ENCODE data around the gene GIMAP1. TPM values are rescaled to one million over a fixed set of nuclear protein-coding genes. Genes with fewer than 3 reads are reported as not detected.

Gene GIMAP1
- total RNA-seq, 4 donors from 2014 or later, result 6.6 to 13.0 (median 8.5) TPM

- H3K27me3 ChIP-seq, result no peaks in the 10 kb centered on the region
- intact Hi-C loops (cut with DNase I), result no loop called here
- no peak for DNase-seq (ENCODE audit: extremely low spot score)
- H3K4me3 ChIP-seq, result no peak overlapping the region
- no peaks in the 10 kb centered on the region for H3K9me3 ChIP-seq
- H3K27ac ChIP-seq (replicated peaks in 1 of 4), result no peak overlapping the region
- peaks cover 7 to 28% (median 26%) of the 10 kb centered on the region in 4 donors for H3K4me1 ChIP-seq
- 42% methylated on average over 2 of the region's 2 CpGs for WGBS
- no peaks in the 10 kb centered on the region for H3K36me3 ChIP-seq
- TF ChIP-seq POLR2A (IDR thresholded peaks at IDR 0.05; ENCODE audit: low read depth), result no peak
- TF ChIP-seq EP300 (IDR thresholded peaks at IDR 0.05), result no peak
- no peak for TF ChIP-seq POLR2AphosphoS5 (IDR thresholded peaks at IDR 0.05)
- TF ChIP-seq, protein P1, sequence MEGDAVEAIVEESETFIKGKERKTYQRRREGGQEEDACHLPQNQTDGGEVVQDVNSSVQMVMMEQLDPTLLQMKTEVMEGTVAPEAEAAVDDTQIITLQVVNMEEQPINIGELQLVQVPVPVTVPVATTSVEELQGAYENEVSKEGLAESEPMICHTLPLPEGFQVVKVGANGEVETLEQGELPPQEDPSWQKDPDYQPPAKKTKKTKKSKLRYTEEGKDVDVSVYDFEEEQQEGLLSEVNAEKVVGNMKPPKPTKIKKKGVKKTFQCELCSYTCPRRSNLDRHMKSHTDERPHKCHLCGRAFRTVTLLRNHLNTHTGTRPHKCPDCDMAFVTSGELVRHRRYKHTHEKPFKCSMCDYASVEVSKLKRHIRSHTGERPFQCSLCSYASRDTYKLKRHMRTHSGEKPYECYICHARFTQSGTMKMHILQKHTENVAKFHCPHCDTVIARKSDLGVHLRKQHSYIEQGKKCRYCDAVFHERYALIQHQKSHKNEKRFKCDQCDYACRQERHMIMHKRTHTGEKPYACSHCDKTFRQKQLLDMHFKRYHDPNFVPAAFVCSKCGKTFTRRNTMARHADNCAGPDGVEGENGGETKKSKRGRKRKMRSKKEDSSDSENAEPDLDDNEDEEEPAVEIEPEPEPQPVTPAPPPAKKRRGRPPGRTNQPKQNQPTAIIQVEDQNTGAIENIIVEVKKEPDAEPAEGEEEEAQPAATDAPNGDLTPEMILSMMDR (IDR thresholded peaks at IDR 0.05), result no peak
Observed at GRCh38 chr7:150751702-150752101, 35.3 kb downstream of the GIMAP1 start.

- WGBS, result 74% methylated on average over 6 of the region's 6 CpGs
- H3K4me1 ChIP-seq, result peaks cover 4 to 27% (median 25%) of the 10 kb centered on the region in 4 donors
- TF ChIP-seq POLR2AphosphoS5 (IDR thresholded peaks at IDR 0.05), result no peak
- no peak for TF ChIP-seq POLR2A (IDR thresholded peaks at IDR 0.05; ENCODE audit: low read depth)
- no peak for TF ChIP-seq EP300 (IDR thresholded peaks at IDR 0.05)
- TF ChIP-seq, protein P1 (IDR thresholded peaks at IDR 0.05), result no peak
- DNase-seq (ENCODE audit: extremely low spot score), result no peak
- no peaks in the 10 kb centered on the region for H3K36me3 ChIP-seq
- intact Hi-C loops (cut with DNase I), result no loop called here
- no peak overlapping the region for H3K4me3 ChIP-seq
- H3K27me3 ChIP-seq, result no peaks in the 10 kb centered on the region
- H3K9me3 ChIP-seq, result no peaks in the 10 kb centered on the region
- peak overlapping the region in 1 of 4 donors; percentile 36 for H3K27ac ChIP-seq (replicated peaks in 1 of 4)
Observed at GRCh38 chr7:150753239-150753638, 36.8 kb downstream of the GIMAP1 start.

DNA sequence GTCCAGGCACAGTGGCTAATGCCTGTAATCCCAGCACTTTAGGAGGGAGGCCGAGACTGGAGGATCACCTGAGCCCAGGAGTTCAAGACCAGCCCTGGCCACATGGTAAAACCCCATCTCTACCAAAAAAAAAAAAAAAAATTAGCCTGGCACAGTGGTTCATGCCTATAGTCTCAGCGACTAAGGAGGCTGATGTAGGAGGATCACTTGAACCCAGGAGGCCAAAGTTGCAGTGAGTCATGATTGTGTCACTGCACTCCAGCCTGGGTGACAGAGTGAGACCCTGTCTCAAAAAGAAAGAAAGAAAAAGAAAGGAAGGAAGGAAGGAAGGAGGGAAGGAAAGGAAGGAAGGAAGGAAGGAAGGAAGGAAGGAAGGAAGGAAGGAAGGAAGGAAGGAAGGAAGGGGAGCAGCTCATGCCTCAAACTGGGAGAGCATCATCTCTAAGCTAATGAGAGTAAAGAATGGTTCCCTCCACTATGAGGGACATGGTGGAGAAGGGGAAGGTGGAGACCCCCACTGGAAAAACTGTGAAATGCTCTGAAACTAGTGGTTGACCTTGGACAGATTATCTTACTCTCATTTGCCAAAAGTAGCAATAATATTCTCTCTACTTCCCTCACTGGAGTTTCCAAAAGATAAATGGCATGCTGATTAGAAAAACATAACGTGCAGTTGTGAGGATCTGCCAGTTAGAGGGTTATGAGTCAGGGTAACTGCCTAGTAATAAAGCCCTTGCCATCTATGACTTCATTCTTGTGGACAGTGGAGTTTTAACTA, 37.6 kb downstream of the GIMAP1 start:
- Histone ChIP-seq H3K4me1 (peaks cover 4 to 27% (median 25%) of the 10 kb centered on the region in 4 donors), H3K9me3 (no peaks in the 10 kb centered on the region), H3K36me3 (no peaks in the 10 kb centered on the region), H3K27me3 (no peaks in the 10 kb centered on the region), H3K4me3 (no peak overlapping the region), H3K27ac (replicated peaks in 1 of 4) (peak overlapping the region in 1 of 4 donors; percentile 11)
- 47% methylated on average over 3 of the region's 3 CpGs for WGBS
- intact Hi-C loops (cut with DNase I), result no loop called here
- DNase-seq (ENCODE audit: extremely low spot score), result no peak
- TF ChIP-seq, protein P1 (IDR thresholded peaks at IDR 0.05), result no peak
- TF ChIP-seq EP300 (IDR thresholded peaks at IDR 0.05), result no peak
- no peak for TF ChIP-seq POLR2AphosphoS5 (IDR thresholded peaks at IDR 0.05)
- TF ChIP-seq POLR2A (IDR thresholded peaks at IDR 0.05; ENCODE audit: low read depth), result no peak

- Histone ChIP-seq H3K36me3 (no peaks in the 10 kb centered on the region), H3K4me3 (no peak overlapping the region), H3K9me3 (no peaks in the 10 kb centered on the region), H3K27me3 (no peaks in the 10 kb centered on the region), H3K27ac (replicated peaks in 1 of 4) (peak overlapping the region in 2 of 4 donors; percentile 17 to 45), H3K4me1 (peaks cover 4 to 27% (median 25%) of the 10 kb centered on the region in 4 donors)
- DNase-seq (ENCODE audit: extremely low spot score), result no peak
- intact Hi-C loops (cut with DNase I), result no loop called here
- TF ChIP-seq POLR2AphosphoS5 (IDR thresholded peaks at IDR 0.05) (no peak), EP300 (IDR thresholded peaks at IDR 0.05) (no peak), POLR2A (IDR thresholded peaks at IDR 0.05; ENCODE audit: low read depth) (no peak)
- TF ChIP-seq, protein P1 (IDR thresholded peaks at IDR 0.05), result no peak
Observed at GRCh38 chr7:150754951-150755350, 38.5 kb downstream of the GIMAP1 start.
